Fibroblast of mammary gland (primary cell): Measurements from ENCODE around the gene KAT5.
"Not testable (repeated sequence)": the region's sequence is repeated elsewhere in the genome, so short reads cannot be mapped to it uniquely, and the experiment has no call there.

Source experiments
- DNase-seq: peaks from one replicate; pipeline ENCODE4 v3.0.0-alpha.2; 2010; ENCODE audit warnings: low read depth
- H3K4me3 ChIP-seq: 2 replicates; pipeline ENCODE4 v1.5.1; 2011; ENCODE audit warnings: low read depth, mild to moderate bottlenecking, low read length, moderate library complexity; ENCODE audit not compliant: control insufficient read depth
- CTCF ChIP-seq: conservative IDR thresholded peaks from 2 replicates; pipeline ENCODE4 v1.5.1; 2011; ENCODE audit warnings: low read depth, low read length, inconsistent platforms; ENCODE audit not compliant: control insufficient read depth, insufficient read depth

The KAT5 gene

GRCh38 chr11:65700399-65700798 lies 11.7 kb upstream of the KAT5 start:
- no peak for TF ChIP-seq CTCF
- DNase-seq = no peak
- H3K4me3 ChIP-seq = no peak overlapping the region

GRCh38 chr11:65701686-65702085 lies 10.4 kb upstream of the KAT5 start:
- DNase-seq = no peak
- no peak overlapping the region for H3K4me3 ChIP-seq
- TF ChIP-seq CTCF = no peak

- no peak for TF ChIP-seq CTCF
- no peak for DNase-seq
- H3K4me3 ChIP-seq = no peak overlapping the region
Measured at GRCh38 chr11:65703846-65704245, 8.2 kb upstream of the KAT5 start.

- not testable (repeated sequence) for H3K4me3 ChIP-seq
- peak; percentile 40 for DNase-seq
- peak; percentile 38 for TF ChIP-seq CTCF
Measured at GRCh38 chr11:65706303-65706763, 5.7 kb upstream of the KAT5 start.

- not testable (repeated sequence) for DNase-seq
Measured at GRCh38 chr11:65707002-65707401, 5.0 kb upstream of the KAT5 start.

GRCh38 chr11:65708451-65708850 lies 3.6 kb upstream of the KAT5 start:
- no peak overlapping the region for H3K4me3 ChIP-seq
- no peak for DNase-seq
- TF ChIP-seq CTCF = no peak

More at GRCh38 chr11:65707002-65707401, 5.0 kb upstream of the KAT5 start:
- not testable (repeated sequence) for H3K4me3 ChIP-seq

- no peak for TF ChIP-seq CTCF
- H3K4me3 ChIP-seq = no peak overlapping the region
- DNase-seq = no peak
Measured at GRCh38 chr11:65709661-65710060, 2.4 kb upstream of the KAT5 start.

GRCh38 chr11:65710421-65710820 lies 1.6 kb upstream of the KAT5 start:
- H3K4me3 ChIP-seq = no peak overlapping the region
- no peak for TF ChIP-seq CTCF

More at GRCh38 chr11:65710421-65710820, 1.6 kb upstream of the KAT5 start:
- DNase-seq = no peak
